Panc1 (cell line): Measurements from ENCODE around the gene TBC1D22A. TPM values are rescaled to one million over a fixed set of nuclear protein-coding genes. Genes with fewer than 3 reads are reported as not detected.

ENCODE experiments used
- ATAC-seq: fragments of 200-7000 bp; cut with Tn5 transposase; 2 replicates; pipeline ENCODE4 v1.9.1; 2020; ENCODE audit warnings: mild to moderate bottlenecking, moderate library complexity
- BruUV-seq: library from RNA; stranded (reverse); fragments of 400-500 nt; replicated peaks from 2 replicates; lab custom pipeline; 2021; lab: Mats Ljungman, UMichigan
- CTCF ChIA-PET: fragments of 300-600 bp; sonication (Branson Sonifier 250); formaldehyde crosslinking; loops from one replicate; lab custom pipeline; 2022; ENCODE audit warnings: antibody characterized with exemption; lab: Charles Lee
- POLR2A ChIA-PET: fragments of 300-600 bp; sonication (Branson Sonifier 250); formaldehyde crosslinking; loops from one replicate; lab custom pipeline; 2022; ENCODE audit warnings: antibody characterized with exemption; lab: Charles Lee
- DNase-seq: peaks from one replicate; pipeline ENCODE4 v3.0.0-alpha.2; 2010; ENCODE audit warnings: low read depth, low spot score
- H3K27ac ChIP-seq: 2 replicates; pipeline ENCODE4 v1.5.1; 2011; ENCODE audit warnings: mild to moderate bottlenecking, low read length, inconsistent platforms
- H3K27me3 ChIP-seq: fragments of 200-500 bp; sonication (Bioruptor generic); 2 replicates; pipeline ENCODE4 v1.6.0; 2014; ENCODE audit warnings: low read length, inconsistent platforms; ENCODE audit not compliant: control insufficient read depth, insufficient read depth
- H3K36me3 ChIP-seq: fragments of 200-500 bp; sonication (Bioruptor generic); 2 replicates; pipeline ENCODE4 v1.5.1; 2014; ENCODE audit warnings: inconsistent platforms, mild to moderate bottlenecking, low read length, moderate library complexity; ENCODE audit not compliant: control insufficient read depth, insufficient read depth
- H3K4me1 ChIP-seq: 2 replicates; pipeline ENCODE4 v1.5.1; 2011; ENCODE audit warnings: inconsistent platforms, mild to moderate bottlenecking, low read length, moderate library complexity; ENCODE audit not compliant: control insufficient read depth, insufficient read depth
- H3K4me3 ChIP-seq, 2 experiments: 2 replicates each; pipeline ENCODE4 v1.5.1; 2011 to 2012; ENCODE audit warnings: low read depth in 2 of 2, low read length in 2 of 2, mild to moderate bottlenecking in 2 of 2, inconsistent platforms in 1 of 2, moderate library complexity in 1 of 2
- H3K9me3 ChIP-seq: fragments of 200-500 bp; sonication (Bioruptor generic); 2 replicates; pipeline ENCODE4 v1.5.1; 2014; ENCODE audit warnings: low read depth, mild to moderate bottlenecking, inconsistent platforms, low read length, moderate library complexity; ENCODE audit not compliant: control insufficient read depth, insufficient read depth
- POLR2AphosphoS5 ChIP-seq: IDR thresholded peaks from 2 replicates; pipeline ENCODE4 v1.6.1; 2012; ENCODE audit warnings: mild to moderate bottlenecking, low read depth, low read length, moderate library complexity
- SIN3A ChIP-seq: IDR thresholded peaks from 2 replicates; pipeline ENCODE4 v1.6.1; 2012; ENCODE audit warnings: low read depth, mild to moderate bottlenecking, low read length, moderate library complexity, borderline replicate concordance; ENCODE audit not compliant: insufficient read depth
- TCF7L2 ChIP-seq: IDR thresholded peaks from 2 replicates; pipeline ENCODE4 v1.6.1; 2011; ENCODE audit warnings: mild to moderate bottlenecking, low read depth, low read length, inconsistent platforms
- in situ Hi-C: cut with HindIII; loops from 2 replicates; pipeline ENCODE4 v1.10.0; 2016; ENCODE audit warnings: low sequenced_read_pairs, low pct_unique_long_range_greater_than_20kb
- intact Hi-C: fragments of 100-400 bp; cut with micrococcal nuclease; formaldehyde crosslinking; loops from one replicate; pipeline ENCODE4 v1.10.0; 2022; ENCODE audit not compliant: unreplicated experiment
- total RNA-seq: library from RNA; stranded (reverse); gene quantifications from one replicate; pipeline ENCODE4 v1.2.1, GENCODE V29; 2021; ENCODE audit not compliant: unreplicated experiment
- TF ChIP-seq, protein P1 (sequence below), 2 experiments: IDR thresholded peaks; 2 replicates each; pipeline ENCODE4 v1.6.1; 2011 to 2012; ENCODE audit warnings: low read depth in 2 of 2, control low read depth in 1 of 2, low read length in 1 of 2, mild to moderate bottlenecking in 1 of 2, moderate library complexity in 1 of 2; ENCODE audit not compliant: insufficient read depth in 1 of 2
- TF ChIP-seq, protein P2 (sequence below): fragments of 450-650 bp; IDR thresholded peaks from 2 replicates; pipeline ENCODE4 v1.5.1; 2017; ENCODE audit warnings: mild to moderate bottlenecking

Gene TBC1D22A
- total RNA-seq, 1 experiment from 2014 or later = 28.7 TPM

DNA sequence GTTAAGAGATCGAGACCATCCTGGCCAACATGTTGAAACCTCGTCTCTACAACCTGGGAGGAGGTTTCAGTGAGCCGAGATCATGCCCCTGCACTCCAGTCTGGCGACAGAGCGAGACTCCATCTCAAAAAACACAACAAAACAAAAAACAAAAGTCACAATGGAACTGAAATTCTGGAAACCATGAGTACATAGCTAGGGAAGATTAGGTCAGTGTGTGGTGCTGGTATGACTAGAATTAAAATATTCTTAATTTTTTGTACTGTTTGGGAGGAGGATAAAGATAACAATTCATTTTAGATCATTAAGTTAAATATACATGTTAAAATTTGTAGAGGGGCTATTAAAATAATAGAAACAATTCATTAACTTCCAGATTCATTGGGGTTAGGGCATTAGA lies 344.4 kb downstream of the TBC1D22A start:
- ATAC-seq = no peak
- ChIA-PET CTCF (no interaction called here), POLR2A (no interaction called here)
- H3K27me3 ChIP-seq = no peaks in the 10 kb centered on the region
- BruUV-seq = no TSS peak
- DNase-seq = no peak
- H3K36me3 ChIP-seq = no peaks in the 10 kb centered on the region
- TF ChIP-seq, protein P1, sequence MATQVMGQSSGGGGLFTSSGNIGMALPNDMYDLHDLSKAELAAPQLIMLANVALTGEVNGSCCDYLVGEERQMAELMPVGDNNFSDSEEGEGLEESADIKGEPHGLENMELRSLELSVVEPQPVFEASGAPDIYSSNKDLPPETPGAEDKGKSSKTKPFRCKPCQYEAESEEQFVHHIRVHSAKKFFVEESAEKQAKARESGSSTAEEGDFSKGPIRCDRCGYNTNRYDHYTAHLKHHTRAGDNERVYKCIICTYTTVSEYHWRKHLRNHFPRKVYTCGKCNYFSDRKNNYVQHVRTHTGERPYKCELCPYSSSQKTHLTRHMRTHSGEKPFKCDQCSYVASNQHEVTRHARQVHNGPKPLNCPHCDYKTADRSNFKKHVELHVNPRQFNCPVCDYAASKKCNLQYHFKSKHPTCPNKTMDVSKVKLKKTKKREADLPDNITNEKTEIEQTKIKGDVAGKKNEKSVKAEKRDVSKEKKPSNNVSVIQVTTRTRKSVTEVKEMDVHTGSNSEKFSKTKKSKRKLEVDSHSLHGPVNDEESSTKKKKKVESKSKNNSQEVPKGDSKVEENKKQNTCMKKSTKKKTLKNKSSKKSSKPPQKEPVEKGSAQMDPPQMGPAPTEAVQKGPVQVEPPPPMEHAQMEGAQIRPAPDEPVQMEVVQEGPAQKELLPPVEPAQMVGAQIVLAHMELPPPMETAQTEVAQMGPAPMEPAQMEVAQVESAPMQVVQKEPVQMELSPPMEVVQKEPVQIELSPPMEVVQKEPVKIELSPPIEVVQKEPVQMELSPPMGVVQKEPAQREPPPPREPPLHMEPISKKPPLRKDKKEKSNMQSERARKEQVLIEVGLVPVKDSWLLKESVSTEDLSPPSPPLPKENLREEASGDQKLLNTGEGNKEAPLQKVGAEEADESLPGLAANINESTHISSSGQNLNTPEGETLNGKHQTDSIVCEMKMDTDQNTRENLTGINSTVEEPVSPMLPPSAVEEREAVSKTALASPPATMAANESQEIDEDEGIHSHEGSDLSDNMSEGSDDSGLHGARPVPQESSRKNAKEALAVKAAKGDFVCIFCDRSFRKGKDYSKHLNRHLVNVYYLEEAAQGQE (IDR thresholded peaks at IDR 0.05; ENCODE audit: insufficient read depth in 1 of 2, low read depth in 2 of 2, low read length in 1 of 2) = no peak
- TF ChIP-seq TCF7L2 (no peak), SIN3A (no peak), POLR2AphosphoS5 (no peak)
- TF ChIP-seq, protein P2, sequence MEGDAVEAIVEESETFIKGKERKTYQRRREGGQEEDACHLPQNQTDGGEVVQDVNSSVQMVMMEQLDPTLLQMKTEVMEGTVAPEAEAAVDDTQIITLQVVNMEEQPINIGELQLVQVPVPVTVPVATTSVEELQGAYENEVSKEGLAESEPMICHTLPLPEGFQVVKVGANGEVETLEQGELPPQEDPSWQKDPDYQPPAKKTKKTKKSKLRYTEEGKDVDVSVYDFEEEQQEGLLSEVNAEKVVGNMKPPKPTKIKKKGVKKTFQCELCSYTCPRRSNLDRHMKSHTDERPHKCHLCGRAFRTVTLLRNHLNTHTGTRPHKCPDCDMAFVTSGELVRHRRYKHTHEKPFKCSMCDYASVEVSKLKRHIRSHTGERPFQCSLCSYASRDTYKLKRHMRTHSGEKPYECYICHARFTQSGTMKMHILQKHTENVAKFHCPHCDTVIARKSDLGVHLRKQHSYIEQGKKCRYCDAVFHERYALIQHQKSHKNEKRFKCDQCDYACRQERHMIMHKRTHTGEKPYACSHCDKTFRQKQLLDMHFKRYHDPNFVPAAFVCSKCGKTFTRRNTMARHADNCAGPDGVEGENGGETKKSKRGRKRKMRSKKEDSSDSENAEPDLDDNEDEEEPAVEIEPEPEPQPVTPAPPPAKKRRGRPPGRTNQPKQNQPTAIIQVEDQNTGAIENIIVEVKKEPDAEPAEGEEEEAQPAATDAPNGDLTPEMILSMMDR = no peak
- no peak overlapping the region for H3K27ac ChIP-seq
- in situ Hi-C loops (no loop called here), intact Hi-C loops (no loop called here)
- H3K4me3 ChIP-seq = no peak overlapping the region
- H3K9me3 ChIP-seq = no peaks in the 10 kb centered on the region
- no peaks in the 10 kb centered on the region for H3K4me1 ChIP-seq

DNA sequence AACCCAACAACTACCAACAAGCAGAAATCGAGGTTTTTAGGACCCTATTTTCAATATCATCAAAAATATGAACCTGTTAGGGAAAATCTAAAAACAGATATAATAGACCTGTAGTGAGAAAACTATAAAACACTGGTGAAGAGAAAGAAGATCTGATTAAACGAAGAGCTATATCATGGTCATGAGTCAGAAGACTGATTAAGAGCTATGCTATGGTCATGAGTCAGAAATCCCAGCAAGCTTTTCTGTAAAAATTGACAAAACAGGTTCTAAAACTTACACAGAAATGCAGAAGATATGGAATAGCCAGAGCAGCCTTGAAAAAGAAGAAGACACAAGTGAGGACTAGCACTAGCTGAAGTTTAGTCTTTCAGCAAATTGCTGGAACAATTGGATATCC lies 345.0 kb downstream of the TBC1D22A start:
- H3K27me3 ChIP-seq = no peaks in the 10 kb centered on the region
- no peaks in the 10 kb centered on the region for H3K4me1 ChIP-seq
- DNase-seq (no peak), ATAC-seq (no peak)
- POLR2A ChIA-PET = interaction anchor here (0.6 kb wide), 1 partner anchor 456 kb away, joined by 9 read pairs; no protein-coding TSS in a partner anchor
- CTCF ChIA-PET = no interaction called here
- no peak overlapping the region for H3K27ac ChIP-seq
- H3K36me3 ChIP-seq = no peaks in the 10 kb centered on the region
- in situ Hi-C loops (no loop called here), intact Hi-C loops (no loop called here)
- TF ChIP-seq TCF7L2 (no peak), POLR2AphosphoS5 (no peak), SIN3A (no peak)
- H3K9me3 ChIP-seq = no peaks in the 10 kb centered on the region
- BruUV-seq = no TSS peak
- no peak overlapping the region for H3K4me3 ChIP-seq

DNA sequence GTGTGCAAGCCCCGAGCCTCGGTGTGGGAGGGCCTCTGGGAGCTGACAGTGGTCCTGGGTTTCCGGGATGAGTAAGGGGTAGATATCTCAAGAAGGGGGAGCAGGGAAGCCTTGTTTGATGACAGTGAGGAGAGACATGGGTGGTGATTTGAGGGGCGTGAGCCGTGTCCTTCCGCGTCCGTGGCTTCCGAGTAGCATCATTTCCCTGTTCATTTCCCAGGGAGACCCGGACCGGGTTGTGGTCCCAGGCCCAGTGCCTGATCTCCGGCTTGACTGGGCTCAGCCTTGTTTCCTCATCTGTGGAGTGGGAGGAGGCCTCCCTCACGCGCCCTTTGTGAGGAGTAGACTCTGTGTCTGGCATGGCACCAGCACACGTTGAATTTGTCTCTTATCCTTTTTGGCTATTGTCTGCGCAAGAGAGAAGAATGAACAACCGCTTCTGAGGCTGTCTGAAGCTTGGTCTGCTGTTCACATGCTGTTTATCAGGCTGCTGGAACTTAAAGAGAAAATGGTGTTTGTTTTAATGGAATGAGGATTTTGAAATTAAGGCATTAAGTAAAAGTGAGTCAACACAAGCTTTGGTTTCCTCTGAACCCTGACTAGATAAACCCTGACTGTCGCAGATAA lies 348.5 kb downstream of the TBC1D22A start:
- in situ Hi-C loops = no loop called here
- Histone ChIP-seq H3K9me3 (no peaks in the 10 kb centered on the region), H3K27ac (no peak overlapping the region), H3K4me3 (no peak overlapping the region), H3K36me3 (no peaks in the 10 kb centered on the region), H3K27me3 (no peaks in the 10 kb centered on the region), H3K4me1 (no peaks in the 10 kb centered on the region)
- ATAC-seq (no peak), DNase-seq (no peak)
- POLR2A ChIA-PET = no interaction called here
- intact Hi-C loops = no loop called here
- TF ChIP-seq, protein P1 (IDR thresholded peaks at IDR 0.05; ENCODE audit: insufficient read depth in 1 of 2, low read depth in 2 of 2, low read length in 1 of 2) = no peak
- no peak for TF ChIP-seq POLR2AphosphoS5
- no peak for TF ChIP-seq TCF7L2
- TF ChIP-seq SIN3A = no peak
- TF ChIP-seq, protein P2 = no peak
- CTCF ChIA-PET = no interaction called here
- no TSS peak for BruUV-seq
